ENCODE results near the gene TMEM170B. TPM values are rescaled to one million over a fixed set of nuclear protein-coding genes. Genes with fewer than 3 reads are reported as not detected.

The TMEM170B gene
- total and polyA plus RNA-seq, 2 of the 8 experiments (the other 6 are each of a cell fraction or from before 2014, with no cell fraction given): 0.80 to 4.3 TPM

DNA sequence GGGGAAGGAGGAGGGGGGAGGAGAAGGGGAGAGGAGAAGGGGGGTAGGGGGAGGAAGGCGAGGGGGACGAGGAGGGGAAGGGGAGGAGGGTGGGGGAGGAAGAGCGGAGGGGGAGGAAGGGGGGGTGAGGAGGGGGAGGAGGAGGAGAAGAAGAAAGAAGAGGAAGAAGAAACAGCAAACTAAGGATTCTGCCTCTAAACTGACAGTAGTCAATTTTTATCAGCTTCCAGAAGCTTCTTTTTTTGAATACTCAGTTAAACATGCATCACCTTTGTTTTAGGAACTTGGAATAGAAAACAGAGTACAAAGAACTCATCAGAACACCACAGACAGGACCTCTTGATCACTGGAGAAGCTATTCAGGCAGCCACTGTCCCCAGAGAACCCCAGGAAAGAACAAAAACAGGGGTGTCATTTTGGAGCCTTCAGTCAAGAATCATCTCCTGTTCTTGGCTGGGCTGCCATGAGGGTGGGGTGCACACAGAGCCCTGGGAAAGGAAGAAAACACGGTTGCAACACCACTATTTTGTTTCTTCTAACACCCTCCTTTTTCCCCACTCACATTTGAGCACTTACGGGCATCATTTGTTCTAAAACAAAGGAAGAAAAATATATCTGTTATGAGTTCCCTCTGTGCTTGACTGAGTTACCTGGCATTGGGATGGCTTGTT is 67.4 kb downstream of the TMEM170B start (continued):
- TF ChIP-seq, protein P1, sequence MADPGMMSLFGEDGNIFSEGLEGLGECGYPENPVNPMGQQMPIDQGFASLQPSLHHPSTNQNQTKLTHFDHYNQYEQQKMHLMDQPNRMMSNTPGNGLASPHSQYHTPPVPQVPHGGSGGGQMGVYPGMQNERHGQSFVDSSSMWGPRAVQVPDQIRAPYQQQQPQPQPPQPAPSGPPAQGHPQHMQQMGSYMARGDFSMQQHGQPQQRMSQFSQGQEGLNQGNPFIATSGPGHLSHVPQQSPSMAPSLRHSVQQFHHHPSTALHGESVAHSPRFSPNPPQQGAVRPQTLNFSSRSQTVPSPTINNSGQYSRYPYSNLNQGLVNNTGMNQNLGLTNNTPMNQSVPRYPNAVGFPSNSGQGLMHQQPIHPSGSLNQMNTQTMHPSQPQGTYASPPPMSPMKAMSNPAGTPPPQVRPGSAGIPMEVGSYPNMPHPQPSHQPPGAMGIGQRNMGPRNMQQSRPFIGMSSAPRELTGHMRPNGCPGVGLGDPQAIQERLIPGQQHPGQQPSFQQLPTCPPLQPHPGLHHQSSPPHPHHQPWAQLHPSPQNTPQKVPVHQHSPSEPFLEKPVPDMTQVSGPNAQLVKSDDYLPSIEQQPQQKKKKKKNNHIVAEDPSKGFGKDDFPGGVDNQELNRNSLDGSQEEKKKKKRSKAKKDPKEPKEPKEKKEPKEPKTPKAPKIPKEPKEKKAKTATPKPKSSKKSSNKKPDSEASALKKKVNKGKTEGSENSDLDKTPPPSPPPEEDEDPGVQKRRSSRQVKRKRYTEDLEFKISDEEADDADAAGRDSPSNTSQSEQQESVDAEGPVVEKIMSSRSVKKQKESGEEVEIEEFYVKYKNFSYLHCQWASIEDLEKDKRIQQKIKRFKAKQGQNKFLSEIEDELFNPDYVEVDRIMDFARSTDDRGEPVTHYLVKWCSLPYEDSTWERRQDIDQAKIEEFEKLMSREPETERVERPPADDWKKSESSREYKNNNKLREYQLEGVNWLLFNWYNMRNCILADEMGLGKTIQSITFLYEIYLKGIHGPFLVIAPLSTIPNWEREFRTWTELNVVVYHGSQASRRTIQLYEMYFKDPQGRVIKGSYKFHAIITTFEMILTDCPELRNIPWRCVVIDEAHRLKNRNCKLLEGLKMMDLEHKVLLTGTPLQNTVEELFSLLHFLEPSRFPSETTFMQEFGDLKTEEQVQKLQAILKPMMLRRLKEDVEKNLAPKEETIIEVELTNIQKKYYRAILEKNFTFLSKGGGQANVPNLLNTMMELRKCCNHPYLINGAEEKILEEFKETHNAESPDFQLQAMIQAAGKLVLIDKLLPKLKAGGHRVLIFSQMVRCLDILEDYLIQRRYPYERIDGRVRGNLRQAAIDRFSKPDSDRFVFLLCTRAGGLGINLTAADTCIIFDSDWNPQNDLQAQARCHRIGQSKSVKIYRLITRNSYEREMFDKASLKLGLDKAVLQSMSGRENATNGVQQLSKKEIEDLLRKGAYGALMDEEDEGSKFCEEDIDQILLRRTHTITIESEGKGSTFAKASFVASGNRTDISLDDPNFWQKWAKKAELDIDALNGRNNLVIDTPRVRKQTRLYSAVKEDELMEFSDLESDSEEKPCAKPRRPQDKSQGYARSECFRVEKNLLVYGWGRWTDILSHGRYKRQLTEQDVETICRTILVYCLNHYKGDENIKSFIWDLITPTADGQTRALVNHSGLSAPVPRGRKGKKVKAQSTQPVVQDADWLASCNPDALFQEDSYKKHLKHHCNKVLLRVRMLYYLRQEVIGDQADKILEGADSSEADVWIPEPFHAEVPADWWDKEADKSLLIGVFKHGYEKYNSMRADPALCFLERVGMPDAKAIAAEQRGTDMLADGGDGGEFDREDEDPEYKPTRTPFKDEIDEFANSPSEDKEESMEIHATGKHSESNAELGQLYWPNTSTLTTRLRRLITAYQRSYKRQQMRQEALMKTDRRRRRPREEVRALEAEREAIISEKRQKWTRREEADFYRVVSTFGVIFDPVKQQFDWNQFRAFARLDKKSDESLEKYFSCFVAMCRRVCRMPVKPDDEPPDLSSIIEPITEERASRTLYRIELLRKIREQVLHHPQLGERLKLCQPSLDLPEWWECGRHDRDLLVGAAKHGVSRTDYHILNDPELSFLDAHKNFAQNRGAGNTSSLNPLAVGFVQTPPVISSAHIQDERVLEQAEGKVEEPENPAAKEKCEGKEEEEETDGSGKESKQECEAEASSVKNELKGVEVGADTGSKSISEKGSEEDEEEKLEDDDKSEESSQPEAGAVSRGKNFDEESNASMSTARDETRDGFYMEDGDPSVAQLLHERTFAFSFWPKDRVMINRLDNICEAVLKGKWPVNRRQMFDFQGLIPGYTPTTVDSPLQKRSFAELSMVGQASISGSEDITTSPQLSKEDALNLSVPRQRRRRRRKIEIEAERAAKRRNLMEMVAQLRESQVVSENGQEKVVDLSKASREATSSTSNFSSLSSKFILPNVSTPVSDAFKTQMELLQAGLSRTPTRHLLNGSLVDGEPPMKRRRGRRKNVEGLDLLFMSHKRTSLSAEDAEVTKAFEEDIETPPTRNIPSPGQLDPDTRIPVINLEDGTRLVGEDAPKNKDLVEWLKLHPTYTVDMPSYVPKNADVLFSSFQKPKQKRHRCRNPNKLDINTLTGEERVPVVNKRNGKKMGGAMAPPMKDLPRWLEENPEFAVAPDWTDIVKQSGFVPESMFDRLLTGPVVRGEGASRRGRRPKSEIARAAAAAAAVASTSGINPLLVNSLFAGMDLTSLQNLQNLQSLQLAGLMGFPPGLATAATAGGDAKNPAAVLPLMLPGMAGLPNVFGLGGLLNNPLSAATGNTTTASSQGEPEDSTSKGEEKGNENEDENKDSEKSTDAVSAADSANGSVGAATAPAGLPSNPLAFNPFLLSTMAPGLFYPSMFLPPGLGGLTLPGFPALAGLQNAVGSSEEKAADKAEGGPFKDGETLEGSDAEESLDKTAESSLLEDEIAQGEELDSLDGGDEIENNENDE (IDR thresholded peaks at IDR 0.05; ENCODE audit: insufficient replicate concordance, low read length): no peak
- TF ChIP-seq TCF12 (IDR thresholded peaks at IDR 0.05; ENCODE audit: low read depth, low read length): no peak
- TF ChIP-seq JUND (IDR thresholded peaks at IDR 0.05; ENCODE audit: low read length): no peak
- no peak for TF ChIP-seq CHD2 (IDR thresholded peaks at IDR 0.05; ENCODE audit: low read length)
- no peak for TF ChIP-seq POLR2AphosphoS5 (IDR thresholded peaks at IDR 0.05; ENCODE audit: low read depth, low read length)
- no peak for TF ChIP-seq EZH2 (IDR thresholded peaks at IDR 0.05; ENCODE audit: low read depth, low read length, severe bottlenecking)
- TF ChIP-seq YY1 (IDR thresholded peaks at IDR 0.05; ENCODE audit: low read depth, low read length): no peak
- TF ChIP-seq, protein P2, sequence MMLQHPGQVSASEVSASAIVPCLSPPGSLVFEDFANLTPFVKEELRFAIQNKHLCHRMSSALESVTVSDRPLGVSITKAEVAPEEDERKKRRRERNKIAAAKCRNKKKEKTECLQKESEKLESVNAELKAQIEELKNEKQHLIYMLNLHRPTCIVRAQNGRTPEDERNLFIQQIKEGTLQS (IDR thresholded peaks at IDR 0.05; ENCODE audit: insufficient read depth, low read depth, low read length): no peak
- no peak for TF ChIP-seq E2F6 (IDR thresholded peaks at IDR 0.05)
- TF ChIP-seq FOSL1 (IDR thresholded peaks at IDR 0.05; ENCODE audit: insufficient read depth, low read depth, low read length): no peak
